Mesothelial cell of epicardium (in vitro differentiated cells): ENCODE data around the gene PRKG1. TPM values are rescaled to one million over a fixed set of nuclear protein-coding genes. Genes with fewer than 3 reads are reported as not detected.
"Not testable (repeated sequence)": the region's sequence is repeated elsewhere in the genome, so short reads cannot be mapped to it uniquely, and the experiment has no call there.

ENCODE experiments used
- DNase-seq, 2 experiments: peaks; one replicate each; pipeline ENCODE4 v3.0.0; 2021; ENCODE audit warnings: low spot score in 2 of 2; ENCODE audit not compliant: unreplicated experiment in 2 of 2
- H3K27ac Mint-ChIP-seq: 2 replicates; pipeline ENCODE4 v1.8.0; 2021; ENCODE audit warnings: mixed read lengths
- H3K27me3 Mint-ChIP-seq: 2 replicates; pipeline ENCODE4 v1.8.0; 2021; ENCODE audit warnings: low read depth, mixed read lengths
- H3K36me3 Mint-ChIP-seq: 2 replicates; pipeline ENCODE4 v1.8.0; 2021; ENCODE audit warnings: mixed read lengths
- H3K4me1 Mint-ChIP-seq: 2 replicates; pipeline ENCODE4 v1.8.0; 2021; ENCODE audit warnings: mixed read lengths
- H3K4me3 Mint-ChIP-seq: 2 replicates; pipeline ENCODE4 v1.8.0; 2021; ENCODE audit warnings: mild to moderate bottlenecking, moderate library complexity, mixed read lengths
- H3K9me3 Mint-ChIP-seq: 2 replicates; pipeline ENCODE4 v1.8.0; 2021; ENCODE audit warnings: mixed read lengths
- total RNA-seq: library from RNA; stranded (reverse); gene quantifications from 3 replicates; pipeline ENCODE4 v1.2.1, GENCODE V29; 2021
- TF ChIP-seq, protein P1 (sequence below): fragments of 200-600 bp; sonication (generic); IDR thresholded peaks from one replicate; pipeline ENCODE4 v1.5.0; 2021; ENCODE audit warnings: antibody characterized with exemption; ENCODE audit not compliant: unreplicated experiment

Gene PRKG1
- total RNA-seq, 1 donor from 2014 or later = 37.0 TPM

DNA sequence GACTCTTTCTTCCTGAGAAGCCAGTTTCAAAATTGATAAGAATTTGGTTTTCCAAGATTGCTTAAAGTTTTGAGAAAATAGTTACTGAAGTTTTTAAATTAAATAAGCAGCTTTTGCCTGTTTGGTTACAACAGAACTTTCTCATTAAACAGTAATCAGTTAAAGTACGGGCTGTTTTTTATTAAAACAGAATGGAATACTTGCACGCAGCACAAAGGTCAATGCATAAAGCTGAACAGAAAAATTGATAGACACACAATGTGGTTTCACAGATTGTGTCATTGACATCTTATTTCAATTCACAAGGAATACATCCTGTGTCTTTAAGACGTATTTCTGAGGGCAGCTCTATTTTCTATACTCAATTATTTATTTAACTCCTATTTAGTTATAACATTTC is 192.2 kb downstream of the PRKG1 start:
- Mint-ChIP-seq H3K27ac (no peak overlapping the region), H3K9me3 (no peaks in the 10 kb centered on the region), H3K27me3 (no peaks in the 10 kb centered on the region), H3K36me3 (no peaks in the 10 kb centered on the region), H3K4me3 (no peak overlapping the region), H3K4me1 (peaks cover 20% of the 10 kb centered on the region)
- TF ChIP-seq, protein P1, sequence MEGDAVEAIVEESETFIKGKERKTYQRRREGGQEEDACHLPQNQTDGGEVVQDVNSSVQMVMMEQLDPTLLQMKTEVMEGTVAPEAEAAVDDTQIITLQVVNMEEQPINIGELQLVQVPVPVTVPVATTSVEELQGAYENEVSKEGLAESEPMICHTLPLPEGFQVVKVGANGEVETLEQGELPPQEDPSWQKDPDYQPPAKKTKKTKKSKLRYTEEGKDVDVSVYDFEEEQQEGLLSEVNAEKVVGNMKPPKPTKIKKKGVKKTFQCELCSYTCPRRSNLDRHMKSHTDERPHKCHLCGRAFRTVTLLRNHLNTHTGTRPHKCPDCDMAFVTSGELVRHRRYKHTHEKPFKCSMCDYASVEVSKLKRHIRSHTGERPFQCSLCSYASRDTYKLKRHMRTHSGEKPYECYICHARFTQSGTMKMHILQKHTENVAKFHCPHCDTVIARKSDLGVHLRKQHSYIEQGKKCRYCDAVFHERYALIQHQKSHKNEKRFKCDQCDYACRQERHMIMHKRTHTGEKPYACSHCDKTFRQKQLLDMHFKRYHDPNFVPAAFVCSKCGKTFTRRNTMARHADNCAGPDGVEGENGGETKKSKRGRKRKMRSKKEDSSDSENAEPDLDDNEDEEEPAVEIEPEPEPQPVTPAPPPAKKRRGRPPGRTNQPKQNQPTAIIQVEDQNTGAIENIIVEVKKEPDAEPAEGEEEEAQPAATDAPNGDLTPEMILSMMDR = no peak
- DNase-seq = no peak

DNA sequence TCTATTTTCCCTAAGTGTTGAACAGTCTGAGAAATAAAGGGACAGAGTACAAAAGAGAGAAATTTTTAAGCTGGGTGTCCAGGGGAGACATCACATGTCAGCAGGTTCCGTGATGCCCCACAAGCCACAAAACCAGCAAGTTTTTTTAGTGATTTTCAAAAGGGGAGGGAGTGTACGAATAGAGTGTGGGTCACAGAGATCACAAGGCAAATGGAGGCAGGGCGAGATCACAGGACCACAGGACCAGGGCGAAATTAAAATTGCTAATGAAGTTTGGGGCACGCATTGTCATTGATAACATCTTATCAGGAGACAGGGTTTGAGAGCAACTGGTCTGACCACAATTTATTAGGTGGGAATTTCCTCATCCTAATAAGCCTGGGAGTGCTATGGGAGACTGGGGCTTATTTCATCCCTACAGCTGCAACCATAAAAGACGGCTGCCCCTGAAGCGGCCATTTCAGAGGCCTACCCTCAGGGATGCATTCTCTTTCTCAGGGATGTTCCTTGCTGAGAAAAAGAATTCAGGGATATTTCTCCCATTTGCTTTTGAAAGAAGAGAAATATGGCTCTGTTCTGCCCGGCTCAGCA is 193.8 kb downstream of the PRKG1 start:
- not testable (repeated sequence) for H3K36me3 Mint-ChIP-seq, H3K4me1 Mint-ChIP-seq, DNase-seq, H3K4me3 Mint-ChIP-seq, H3K27me3 Mint-ChIP-seq, H3K9me3 Mint-ChIP-seq, H3K27ac Mint-ChIP-seq

DNA sequence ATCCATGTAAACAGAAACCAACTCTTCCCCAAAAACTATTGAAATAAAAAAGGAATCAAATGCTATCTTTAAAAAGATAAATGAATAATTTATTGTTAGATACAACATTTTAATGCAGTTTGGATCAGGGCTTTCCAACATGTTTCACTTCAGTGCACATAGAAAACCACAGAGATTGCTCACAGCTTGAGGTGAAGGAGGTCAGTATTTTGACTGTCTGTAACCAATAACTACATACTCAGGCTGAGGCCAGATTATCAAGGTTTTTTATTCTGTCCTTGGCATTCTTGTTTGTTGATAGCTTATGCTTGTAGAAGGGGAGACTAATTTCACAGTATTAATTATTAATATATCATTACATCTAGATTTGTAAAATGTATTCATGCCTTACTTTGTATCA is 195.5 kb downstream of the PRKG1 start:
- no peak overlapping the region for H3K4me3 Mint-ChIP-seq
- DNase-seq = no peak
- peaks cover 6% of the 10 kb centered on the region for H3K4me1 Mint-ChIP-seq
- peaks cover 3% of the 10 kb centered on the region for H3K9me3 Mint-ChIP-seq
- H3K36me3 Mint-ChIP-seq = peaks cover 1% of the 10 kb centered on the region
- no peaks in the 10 kb centered on the region for H3K27me3 Mint-ChIP-seq
- no peak overlapping the region for H3K27ac Mint-ChIP-seq
- TF ChIP-seq, protein P1 = no peak

DNA sequence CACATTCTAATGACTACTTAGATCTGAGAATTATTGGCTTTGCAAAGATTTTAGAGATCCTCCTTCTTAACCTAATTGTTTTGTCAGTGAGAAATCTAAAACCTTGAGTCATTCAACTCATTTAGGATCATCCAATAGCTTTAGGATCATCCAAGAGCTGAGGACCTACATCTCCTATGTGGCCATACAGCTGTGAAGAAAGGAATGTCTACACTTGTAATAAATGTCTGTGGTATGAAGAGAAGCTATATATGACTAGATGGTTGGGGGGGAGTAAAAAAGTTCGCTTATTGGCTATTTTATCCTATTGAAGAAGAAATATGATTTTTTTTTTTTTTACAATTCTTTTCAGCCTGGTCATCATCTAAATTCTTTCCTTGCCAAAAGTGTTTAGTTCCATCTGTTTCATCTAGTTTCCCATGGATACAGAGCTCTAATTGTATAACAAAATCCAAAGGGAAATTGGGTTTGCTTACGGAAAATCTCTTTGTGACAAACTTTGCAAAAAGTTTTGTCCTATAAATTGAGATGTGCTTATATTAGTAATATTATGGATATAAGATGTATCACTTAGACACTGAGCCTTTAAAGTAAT is 196.7 kb downstream of the PRKG1 start:
- TF ChIP-seq, protein P1 = no peak
- Mint-ChIP-seq H3K36me3 (peaks cover 7% of the 10 kb centered on the region), H3K4me1 (peaks cover 6% of the 10 kb centered on the region), H3K27ac (no peak overlapping the region), H3K27me3 (no peaks in the 10 kb centered on the region), H3K4me3 (no peak overlapping the region), H3K9me3 (peaks cover 9% of the 10 kb centered on the region)
- DNase-seq = no peak

DNA sequence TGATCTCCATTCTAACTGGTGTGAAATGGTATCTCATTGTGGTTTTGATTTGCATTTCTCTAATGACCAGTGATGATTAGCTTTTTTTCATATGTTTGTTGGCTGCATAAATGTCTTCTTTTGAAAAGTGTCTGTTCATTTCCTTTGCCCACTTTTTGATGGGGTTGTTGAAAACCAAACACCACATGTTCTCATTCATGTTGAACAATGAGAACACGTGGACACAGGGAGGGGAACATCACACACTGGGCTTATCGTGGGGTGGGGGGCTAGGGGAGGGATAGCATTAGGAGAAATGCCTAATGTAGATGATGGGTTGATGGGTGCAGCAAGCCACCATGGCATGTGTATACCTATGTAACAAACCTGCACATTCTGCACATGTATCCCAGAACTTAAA is 197.8 kb downstream of the PRKG1 start:
- DNase-seq, H3K27me3 Mint-ChIP-seq, H3K9me3 Mint-ChIP-seq, H3K27ac Mint-ChIP-seq, H3K4me3 Mint-ChIP-seq, H3K4me1 Mint-ChIP-seq: not testable (repeated sequence)
- peaks cover 12% of the 10 kb centered on the region for H3K36me3 Mint-ChIP-seq

DNA sequence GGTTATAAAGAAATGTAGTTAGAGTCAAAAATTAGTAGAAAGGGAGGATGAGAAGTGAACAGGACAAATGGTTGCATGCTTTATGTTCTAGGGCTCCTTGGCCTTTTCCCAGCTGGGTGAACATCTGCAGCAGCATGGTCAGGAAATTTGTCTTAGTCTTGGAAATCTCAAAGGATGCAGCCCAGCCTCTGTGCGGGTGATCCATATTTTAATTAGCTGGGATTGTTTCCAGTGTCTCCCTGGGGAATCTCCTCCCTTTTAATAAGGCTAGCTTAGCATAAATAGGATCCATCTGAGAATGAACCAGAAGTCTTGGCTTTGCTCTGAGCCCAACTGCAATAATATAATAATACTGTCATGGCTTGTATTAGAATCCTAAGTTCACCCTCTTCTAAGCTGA is 198.3 kb downstream of the PRKG1 start:
- H3K27me3 Mint-ChIP-seq = no peaks in the 10 kb centered on the region
- peaks cover 17% of the 10 kb centered on the region for H3K36me3 Mint-ChIP-seq
- no peak overlapping the region for H3K27ac Mint-ChIP-seq
- TF ChIP-seq, protein P1 = no peak
- H3K4me3 Mint-ChIP-seq = no peak overlapping the region
- H3K4me1 Mint-ChIP-seq = peaks cover 6% of the 10 kb centered on the region
- DNase-seq = no peak
- H3K9me3 Mint-ChIP-seq = peaks cover 12% of the 10 kb centered on the region
